CD4-positive, alpha-beta T cell treated with Interleukin-4 for 4 hours (primary cell): ENCODE data around the gene RAP1GDS1.
A peak's percentile ranks its signal among the peaks of the same experiment; 100 is the strongest.
"Not testable (repeated sequence)": the region's sequence is repeated elsewhere in the genome, so short reads cannot be mapped to it uniquely, and the experiment has no call there.

ENCODE experiments used
- DNase-seq: peaks from one replicate; pipeline ENCODE4 v3.0.0-alpha.2; 2020

The RAP1GDS1 gene

DNA sequence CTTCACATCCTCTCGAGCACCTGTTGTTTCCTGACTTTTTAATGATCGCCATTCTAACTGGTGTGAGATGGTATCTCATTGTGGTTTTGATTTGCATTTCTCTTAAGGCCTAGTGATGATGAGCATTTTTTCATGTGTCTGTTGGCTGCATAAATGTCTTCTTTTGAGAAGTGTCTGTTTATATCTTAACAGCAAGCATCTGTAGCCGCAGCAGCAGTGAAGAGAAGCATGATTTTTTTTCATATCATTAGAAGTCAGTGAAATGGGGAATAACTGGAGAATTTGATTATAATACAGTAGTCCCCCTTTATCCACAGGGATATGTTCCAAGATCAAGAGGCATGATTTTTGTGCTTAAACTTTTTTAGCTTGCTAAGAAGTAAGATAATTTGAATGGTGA is 27.5 kb downstream of the RAP1GDS1 start:
- peak; percentile 10 for DNase-seq

DNA sequence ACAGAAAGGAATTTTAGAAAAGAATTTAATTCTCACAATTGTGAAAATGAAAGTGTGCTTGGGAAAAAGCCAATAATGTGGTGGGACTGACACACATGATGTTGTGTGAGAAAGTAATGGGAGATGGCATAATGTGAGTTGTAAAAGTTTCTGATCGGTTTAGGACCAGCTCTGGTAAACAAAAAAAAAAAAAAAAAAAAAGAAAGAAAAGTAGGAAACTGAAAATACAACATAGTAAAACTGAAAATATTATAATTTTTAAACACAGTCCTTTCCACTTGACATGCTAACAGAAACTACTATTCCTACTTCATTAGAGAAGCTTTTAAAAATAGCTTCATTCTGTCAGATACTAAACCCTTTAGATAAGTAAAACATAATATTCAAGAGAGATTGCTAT is 28.2 kb downstream of the RAP1GDS1 start:
- DNase-seq = no peak

DNA sequence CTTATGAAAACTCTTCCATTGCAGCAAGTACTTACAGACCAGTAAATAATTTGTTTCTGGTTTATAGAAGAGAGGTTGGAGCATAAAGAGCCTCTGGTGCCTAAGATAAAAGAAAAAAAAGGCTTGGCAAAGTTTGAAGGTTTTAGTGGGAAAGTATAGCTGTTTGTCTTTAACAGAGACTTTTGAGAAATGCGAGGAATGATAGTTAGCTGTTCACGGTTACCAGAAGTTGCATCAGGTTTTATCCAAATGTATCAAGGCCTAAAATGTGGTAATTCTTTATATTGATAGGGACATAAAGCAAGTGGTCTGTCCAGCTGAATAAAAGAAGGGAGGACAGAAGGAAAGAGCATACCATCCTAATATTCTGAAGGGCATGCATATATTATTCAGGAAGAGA is 29.3 kb downstream of the RAP1GDS1 start:
- no peak for DNase-seq

DNA sequence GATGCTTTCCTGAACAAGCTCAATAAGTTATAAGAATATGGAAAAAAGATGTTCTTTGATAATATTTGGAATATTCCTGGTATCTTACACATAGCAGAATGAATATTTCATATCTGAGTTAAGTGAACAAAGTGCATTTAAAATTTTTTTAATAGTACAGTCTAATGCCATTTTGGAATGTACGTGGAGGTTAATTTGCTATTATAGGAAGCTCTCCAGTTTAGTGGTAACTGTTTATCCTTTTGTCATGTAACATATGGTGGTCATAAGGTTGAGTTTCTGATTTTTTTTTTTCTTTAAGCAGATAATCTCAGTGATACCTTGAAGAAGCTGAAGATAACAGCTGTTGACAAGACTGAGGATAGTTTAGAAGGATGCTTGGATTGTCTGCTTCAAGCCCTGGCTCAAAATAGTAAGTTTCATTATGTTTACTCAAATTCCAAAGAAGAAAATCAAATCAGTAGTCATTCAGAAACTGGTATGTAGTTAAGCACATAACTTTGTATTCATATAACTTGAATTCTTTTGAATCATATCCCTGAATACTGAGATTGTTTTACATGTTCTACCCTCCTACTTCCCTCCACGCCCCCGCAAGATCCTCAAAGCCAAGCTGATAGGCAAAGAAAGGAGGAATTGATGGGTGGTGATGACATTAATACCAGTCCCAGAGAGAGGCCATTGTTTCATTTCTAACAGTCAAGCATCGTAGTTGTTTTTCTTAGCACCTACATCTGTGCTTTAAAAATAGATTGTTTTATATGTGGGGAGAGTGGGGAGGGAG is 32.1 kb downstream of the RAP1GDS1 start:
- no peak for DNase-seq

DNA sequence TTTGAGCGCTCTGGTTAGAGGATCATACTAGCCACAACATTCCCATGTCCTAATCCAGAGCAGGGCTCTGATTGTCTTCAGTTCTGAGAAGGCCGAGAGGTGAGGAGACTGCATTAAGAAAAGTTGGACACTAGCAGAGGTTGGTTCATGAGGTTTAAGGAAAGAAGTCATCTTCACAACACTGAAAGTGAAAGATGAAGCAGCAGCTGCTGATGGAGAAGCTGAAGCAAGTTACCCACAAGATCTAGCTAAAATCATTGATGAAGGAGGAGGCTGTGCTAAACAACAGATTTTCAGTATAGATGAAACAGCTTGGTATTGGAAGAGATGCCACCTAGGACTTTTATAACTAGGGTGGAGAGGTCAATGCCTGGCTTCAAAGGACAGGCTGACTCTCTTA is 36.8 kb downstream of the RAP1GDS1 start:
- DNase-seq = no peak

DNA sequence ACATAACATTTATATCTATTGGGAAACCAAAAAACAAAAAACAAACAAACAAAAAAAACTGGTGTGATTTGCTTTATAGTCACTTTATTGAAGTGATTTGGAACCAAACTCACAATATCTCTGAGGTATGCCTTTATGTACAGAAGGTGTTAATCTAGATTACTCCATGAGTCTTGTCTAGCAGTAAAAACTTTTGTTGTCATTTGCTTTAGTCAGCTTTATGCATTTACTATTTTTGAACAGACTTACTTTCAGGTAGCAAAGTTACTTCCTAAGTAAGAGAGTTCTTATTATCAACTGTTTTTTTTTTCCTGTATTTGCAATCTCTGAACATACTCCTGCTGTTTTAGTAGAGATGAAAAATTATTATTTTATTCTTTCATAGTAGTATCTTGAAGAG is 39.5 kb downstream of the RAP1GDS1 start:
- DNase-seq = no peak

DNA sequence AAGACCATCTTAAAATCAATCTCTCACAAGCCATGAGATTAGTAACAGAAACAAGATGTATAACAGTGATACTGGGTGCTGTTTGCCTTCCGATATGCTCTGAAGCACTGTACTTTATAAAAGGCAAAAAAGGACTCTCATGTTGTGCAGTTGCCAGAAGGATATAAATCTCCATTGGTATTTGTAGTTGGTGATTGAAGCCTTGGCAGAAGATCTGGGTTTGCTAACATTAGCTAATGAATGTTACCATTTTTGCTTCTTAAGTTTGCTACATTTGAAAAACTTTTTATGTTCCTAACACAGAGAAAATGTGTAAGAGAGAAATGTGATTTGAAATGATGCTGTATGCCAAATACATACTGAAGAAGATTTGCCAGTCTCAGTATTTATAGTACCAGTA is 44.4 kb downstream of the RAP1GDS1 start:
- DNase-seq = no peak

DNA sequence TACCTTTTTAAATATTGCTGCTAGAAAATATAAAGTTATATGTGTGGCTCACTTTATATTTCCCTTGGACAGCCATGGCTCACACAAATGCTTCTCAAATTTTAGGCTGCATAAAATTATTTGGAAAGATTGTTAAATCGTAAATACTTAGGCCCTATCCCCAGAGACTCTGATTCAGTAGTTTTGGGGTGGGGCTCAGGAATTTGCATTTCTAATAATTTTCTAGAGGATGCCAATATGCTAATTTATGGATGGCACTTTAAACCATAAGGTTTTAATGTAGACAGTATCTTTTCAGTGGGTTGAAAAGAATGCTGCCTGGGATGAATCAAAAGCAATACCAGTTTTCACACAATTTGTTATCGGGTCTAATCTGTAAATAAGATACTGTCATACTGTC is 49.7 kb downstream of the RAP1GDS1 start:
- DNase-seq = no peak

DNA sequence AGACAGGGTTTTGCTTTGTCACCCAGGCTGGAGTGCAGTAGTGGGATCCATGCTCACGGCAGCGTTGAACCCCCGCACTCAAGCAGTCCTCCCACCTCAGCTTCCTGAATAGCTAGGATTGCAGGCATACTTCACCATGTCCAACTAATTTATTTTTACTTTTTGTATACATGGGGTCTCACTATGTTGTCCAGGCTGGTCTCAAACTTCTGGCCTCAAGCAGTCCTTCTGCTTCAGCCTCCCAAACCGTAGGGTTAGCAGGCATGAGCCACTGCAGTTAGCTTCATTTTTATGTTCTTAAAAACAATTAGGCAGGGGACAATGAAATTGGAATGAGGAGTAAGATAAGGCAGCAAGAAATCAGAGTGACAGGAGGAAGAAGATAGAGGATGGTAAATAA is 50.5 kb downstream of the RAP1GDS1 start:
- no peak for DNase-seq

DNA sequence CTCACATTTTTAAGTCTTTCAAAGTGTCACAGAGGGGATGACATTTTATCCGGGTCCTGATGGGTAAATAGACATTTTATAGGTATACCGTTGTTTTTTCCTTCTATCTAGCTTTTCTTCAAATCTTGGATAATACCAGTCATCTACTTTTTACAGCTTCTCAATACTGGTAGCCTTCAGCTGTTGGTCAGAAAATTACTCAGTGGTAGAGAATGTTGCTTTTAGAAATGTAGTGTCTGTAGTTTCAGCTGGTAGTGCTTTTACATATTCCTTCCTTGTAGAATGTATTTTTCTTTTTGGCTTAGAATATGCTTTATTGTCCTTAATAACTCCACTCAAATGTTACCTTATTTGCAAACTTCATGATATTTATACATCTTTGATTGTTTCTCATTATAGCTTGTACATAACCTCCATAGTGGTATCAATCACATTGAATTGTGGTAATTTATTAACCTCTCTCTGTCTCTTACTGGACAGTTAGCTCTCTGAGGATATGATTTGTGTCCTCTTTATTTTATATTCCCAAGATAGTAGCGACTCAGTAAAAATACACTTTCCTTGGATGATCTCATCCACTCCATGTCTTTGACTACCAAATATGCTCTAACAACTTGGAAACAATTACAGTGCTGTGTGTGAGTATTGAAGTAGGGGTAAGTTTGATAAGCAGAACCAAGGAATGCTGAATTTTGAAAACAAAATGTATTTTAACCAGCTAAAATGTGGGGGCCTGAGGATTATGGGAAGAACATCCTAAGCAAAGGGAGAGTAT is 53.8 kb downstream of the RAP1GDS1 start:
- DNase-seq = no peak

DNA sequence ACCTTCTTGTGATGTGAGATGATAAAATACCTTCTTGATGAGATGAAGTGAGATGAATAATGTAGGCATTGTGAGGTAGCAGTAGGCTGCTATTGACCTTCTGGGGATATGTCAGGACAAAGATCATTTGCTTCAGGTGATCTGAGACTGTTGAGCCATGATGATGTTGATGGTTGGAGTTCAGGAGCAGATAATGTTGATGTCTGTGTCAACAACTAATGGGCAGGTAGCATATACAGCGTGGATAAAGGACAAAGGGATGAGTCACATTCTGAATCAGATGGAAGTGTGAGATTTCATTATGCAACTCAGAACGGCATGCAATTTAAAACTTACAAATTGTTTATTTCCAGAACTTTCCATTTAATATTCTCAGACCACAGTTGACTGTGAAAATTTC is 57.3 kb downstream of the RAP1GDS1 start:
- DNase-seq = no peak

DNA sequence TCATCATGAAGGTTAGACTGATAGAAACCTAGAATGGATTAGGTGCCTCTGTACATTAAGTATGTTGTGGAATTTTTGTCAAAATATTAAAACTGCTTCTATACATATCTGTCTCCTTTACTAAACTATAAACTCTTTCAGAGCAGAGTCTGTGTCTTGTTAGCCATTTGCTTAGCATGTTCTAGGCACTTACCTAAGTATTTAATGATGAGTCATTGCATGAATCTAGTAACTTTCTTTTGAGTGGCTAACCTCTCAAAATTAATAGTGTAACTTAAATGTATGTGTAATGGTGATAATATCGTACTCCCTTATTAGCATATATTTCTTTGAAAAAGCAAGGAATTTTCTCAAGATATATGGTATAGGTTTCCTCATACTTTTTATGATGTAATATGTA is 57.8 kb downstream of the RAP1GDS1 start:
- DNase-seq = no peak

DNA sequence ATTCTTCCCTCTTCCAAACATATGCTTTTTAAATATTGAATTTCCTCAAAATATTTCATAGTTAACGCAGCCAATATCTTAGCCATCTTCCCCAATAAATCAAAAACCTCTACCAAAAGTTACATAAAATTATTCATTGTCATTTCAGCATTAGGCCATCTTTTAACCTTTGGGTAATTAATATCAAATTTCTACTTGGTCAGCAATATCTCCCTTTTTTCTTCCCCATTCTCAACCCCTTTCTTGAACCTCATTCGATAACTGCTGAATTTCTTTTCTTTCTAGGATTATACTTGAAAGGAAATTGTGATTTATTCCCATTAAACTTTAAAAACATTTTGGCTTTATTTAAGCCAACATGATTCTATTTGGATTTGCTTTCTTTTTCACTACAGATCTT is 65.0 kb downstream of the RAP1GDS1 start:
- DNase-seq = no peak

DNA sequence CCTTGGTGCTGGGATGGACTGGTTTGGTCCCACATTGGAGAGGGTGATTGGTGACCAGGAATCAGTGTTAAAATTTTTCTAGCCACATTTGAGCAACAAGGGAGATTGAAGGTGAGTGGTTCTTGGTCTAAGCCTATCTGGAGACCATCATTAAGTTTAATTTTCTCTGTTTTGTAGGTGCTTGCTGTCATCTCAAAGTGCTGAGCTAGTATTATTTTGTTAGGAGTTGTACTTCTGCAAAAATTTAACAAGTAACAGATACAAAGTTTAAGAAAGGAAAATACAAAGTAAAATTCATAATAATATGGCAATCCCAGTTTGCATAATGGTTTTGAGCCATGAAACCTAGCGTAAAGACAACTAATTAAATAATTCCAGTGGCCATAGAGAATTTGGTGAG is 66.5 kb downstream of the RAP1GDS1 start:
- no peak for DNase-seq

DNA sequence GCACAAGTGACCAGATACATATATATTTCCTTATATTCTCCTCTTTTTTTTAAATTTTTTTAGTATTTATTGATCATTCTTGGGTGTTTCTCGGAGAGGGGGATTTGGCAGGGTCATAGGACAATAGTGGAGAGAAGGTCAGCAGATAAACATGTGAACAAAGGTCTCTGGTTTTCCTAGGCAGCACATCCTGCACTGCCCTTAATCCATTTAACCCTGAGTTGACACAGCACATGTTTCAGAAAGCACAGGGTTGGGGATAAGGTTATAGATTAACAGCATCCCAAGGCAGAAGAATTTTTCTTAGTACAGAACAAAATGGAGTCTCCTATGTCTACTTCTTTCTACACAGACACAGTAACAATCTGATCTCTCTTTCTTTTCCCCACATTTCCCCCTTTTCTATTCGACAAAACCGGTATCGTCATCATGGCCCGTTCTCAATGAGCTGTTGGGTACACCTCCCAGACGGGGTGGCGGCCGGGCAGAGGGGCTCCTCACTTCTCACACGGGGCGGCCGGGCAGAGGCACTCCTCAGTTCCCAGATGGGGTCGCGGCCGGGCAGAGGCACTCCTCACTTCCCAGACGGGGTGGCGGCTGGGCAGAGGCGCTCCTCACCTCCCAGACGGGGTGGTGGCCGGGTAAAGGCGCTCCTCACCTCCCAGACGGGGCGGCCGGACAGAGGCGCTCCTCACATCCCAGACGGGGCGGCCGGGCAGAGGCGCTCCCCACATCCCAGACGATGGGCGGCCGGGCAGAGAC is 68.9 kb downstream of the RAP1GDS1 start:
- not testable (repeated sequence) for DNase-seq

DNA sequence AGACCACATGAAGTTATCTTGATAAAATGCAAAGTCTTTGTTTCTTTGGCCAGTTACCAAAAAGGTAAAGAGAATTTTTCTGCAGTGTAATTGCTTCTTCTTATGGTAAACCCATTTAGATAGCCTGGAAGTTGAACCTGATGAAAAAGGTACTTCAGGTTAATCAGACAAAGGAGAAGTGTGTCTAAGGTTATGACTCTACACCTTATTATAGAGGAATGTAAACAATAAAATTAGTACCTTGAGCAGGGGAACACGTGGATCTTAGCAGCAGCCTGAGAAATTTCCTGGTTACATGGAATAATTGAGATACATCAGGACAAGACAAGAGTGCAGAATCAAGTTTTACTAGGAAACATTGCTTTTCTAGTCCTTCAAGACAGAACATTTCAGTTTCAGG is 70.8 kb downstream of the RAP1GDS1 start:
- no peak for DNase-seq

DNA sequence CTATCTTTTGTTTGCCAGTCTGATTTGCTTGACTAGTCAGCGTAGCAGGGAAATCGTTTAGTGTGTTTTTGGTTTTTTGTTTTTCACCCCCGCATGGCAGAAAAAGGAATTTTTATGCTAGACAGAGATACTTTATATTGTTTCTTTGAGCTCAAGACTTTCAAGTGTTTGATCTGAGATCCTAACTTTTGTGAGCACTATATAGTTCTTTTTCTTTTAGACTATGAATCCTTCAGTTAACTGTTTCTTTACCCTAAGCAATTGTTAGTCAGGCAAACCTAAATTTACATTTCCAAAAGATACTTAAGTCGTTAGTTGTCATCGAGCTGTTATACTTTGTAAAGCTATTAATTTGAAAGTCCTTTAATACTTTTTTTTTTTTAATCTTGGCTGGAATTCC is 73.3 kb downstream of the RAP1GDS1 start:
- DNase-seq = no peak

DNA sequence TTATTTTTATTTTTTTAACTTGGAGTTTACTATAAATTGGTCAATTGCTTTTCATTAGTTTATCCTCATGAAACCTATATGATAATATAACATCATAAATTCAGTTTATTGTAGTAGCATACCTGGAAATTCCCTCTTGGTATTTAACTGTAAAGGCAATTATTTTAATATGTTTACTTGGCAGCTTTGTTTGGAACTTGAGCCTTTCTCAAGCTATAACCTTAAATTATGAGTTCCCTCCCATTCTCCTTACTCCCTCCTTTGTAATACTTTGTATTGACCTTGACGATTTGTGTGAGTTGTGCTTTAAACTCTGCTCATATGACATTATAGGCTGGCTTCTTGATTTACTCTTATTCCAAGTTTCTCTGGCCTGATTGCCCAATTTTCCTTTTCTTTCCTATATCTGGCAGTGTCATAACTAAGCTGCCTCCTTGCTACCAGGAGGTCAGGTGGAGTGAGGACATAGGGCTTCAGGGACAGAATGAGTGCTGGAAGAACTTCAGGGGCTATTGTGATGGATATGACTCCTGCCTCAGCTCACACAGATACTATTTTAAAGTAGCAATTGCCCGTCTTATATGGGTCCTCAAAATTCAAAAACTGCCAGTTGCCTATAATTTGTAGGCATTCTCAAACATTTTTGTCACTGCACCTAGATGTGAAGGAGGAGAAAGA is 77.7 kb downstream of the RAP1GDS1 start:
- DNase-seq = no peak

DNA sequence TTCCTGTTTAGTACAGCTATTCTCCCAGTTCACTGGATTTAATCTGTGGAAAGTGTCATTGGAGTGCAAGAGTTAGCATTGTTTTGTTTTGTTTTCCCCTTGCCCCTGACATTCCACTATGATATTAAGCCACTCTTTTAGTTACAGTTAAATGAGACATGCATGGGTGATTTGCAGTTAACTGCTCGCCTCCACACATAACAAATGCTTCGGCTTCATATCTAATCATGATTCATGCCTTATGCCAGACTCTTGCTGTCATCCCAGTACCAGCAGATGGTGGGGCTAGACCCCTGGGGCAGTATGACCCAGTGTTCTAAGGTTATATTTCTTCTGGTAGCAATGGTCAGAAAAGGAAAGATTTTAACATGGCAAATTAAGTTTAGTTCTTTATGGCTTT is 80.1 kb downstream of the RAP1GDS1 start:
- DNase-seq = no peak

DNA sequence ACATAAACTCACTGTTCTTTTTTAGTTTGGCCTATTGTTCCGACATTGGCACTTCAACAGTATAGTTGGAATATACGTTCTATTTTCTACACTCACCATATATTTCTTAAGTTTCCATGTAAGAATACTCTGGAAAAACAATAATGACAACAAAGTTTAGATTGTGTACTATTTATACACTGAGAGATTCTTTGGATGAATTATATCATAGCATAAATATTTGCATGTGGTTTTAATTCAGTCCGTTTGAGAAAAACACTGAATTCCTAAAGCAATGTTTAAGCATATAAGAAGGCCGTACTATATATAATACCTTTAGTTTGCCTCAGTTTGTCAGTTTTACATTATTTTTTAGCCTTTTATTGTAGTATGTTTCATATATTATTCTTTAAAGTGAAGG is 82.4 kb downstream of the RAP1GDS1 start:
- DNase-seq = no peak

DNA sequence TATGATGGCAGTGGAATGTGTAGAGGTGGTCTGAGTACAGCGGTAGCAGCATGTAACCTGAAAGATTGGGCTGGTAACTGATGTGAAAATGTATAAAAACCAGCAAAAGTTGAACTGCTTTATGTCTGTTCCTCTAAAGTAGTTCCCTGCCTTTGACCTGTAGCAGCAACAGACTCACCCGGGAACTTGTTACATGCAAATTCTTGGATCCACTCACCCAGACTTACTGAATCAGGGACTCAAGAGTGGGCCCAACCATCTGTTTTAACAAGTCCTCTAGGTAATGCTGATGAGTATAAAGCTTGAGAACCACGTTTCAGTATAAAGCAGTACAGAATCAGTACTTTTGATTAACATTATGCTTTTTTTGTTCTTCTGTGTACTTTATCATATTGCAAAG is 84.7 kb downstream of the RAP1GDS1 start:
- DNase-seq = no peak

DNA sequence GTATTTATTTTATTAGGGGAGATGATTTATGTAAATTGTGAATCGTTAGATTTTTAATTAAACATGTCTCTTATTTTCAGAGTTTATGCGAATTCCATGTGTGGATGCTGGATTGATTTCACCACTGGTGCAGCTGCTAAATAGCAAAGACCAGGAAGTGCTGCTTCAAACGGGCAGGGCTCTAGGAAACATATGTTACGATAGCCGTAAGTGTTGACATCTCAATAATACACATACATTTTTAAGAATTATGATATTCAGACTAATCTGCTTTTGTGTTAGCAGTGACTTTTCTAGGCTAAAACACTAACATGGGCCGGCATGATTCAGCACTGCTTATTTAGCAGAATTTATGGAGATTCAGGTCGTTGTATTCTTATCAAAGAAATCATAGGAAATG is 91.2 kb downstream of the RAP1GDS1 start:
- DNase-seq = no peak

DNA sequence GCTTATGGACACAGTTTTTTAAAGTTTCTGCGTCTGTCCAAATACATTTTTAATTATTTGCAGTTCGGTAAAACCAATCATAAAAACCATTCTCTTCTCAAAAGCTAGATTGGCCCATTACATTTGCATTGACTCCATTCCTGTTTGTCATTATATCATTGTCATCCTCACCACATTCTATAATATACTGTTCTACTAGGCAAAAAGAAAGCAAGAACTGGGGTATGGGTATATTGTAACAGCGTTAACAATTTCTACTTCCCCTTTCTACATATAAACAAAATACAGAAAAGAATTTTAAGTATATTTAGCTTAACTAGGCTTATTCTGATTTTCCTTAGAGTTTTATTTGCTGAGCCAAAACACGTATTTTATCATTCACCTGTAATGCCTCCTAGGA is 91.8 kb downstream of the RAP1GDS1 start:
- no peak for DNase-seq
